ENCODE measurements around the gene ADH4.
A peak's percentile ranks its signal among the peaks of the same experiment; 100 is the strongest.
"Not testable (repeated sequence)": the region's sequence is repeated elsewhere in the genome, so short reads cannot be mapped to it uniquely, and the experiment has no call there.

The ADH4 gene

DNA sequence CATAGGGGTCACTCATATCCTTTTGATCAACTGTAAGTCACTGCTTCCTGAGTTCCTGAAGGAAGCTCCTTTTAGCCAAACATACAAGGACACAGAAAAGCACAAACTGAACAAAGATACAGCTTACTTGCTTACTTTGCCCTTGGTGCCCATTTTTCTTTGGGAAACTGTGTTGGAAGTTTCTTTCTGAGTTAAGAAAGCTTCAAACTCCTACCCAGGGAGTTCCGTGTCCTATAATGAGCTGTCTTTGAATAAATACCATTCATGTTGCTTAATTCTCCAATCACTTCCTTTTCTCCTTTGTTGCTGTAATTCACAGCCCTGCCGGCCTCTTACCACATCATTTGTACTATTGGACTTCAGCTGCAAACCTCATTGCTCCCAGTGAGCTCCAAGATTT lies at the start of gene ADH4:
Gene ADH4, minus strand, starts transcription at position 228 of the 400 bp plus-strand sequence. Its CDS starts 75 bp downstream, at position 153.
- DNase-seq (ENCODE audit: low read depth): no peak

DNA sequence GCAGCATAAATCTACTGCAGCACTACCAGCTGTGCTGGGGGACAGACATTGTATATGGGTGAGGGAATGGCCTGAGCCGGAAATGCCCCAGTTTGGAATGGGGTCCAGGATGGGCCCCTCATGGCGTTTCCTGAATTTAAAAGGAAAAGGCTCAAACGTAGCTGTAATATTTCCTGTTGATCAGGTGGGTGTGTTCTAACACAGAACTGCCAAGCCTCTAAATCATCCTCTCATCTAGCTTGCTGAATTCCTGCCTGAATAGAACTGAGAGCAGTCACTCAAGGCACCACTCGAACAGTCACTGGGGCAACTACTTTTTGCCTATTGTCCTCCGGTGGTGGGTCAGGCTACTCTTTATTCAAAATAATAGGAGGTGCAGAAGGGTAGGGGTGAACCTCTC lies 46.2 kb upstream of the ADH4 start:
- DNase-seq (ENCODE audit: low read depth): no peak

DNA sequence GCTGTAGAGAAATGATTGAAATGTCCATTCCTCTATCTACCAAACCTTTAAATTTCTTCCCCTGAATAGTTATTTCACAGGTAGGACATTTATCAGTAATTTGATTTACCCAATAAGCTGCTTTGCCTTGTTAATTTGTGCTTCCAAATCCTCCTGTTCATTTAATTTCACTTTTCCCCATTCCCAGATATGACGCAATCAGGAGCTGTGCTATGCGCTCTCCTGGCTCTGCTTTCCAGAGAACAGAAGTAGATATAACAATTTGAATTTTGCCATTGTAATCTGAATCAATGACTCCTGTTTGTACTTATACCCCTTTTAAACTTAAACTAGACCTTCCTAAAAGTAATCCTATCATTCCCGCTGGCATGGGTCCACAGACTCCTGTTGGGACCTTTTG lies 45.8 kb upstream of the ADH4 start:
- not testable (repeated sequence) for DNase-seq (ENCODE audit: low read depth)

DNA sequence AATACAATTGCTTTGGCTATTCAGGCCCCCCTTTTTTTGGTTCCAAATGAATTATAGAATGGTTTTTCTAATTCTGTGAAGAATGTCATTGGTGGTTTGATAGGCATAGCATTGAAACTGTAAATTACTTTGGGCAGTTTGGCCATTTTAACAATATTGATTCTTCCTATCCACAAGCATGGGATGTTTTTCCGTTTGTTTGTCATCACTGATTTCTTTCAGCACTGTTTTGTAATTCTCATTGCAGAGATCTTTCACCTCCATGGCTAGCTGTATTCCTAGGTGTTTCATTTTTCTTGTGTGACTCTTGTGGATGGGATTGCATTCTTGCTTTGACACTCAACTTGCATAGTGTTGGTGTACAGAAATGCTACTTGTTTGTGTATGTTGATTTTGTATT lies 41.9 kb upstream of the ADH4 start:
- DNase-seq (ENCODE audit: low read depth): no peak

DNA sequence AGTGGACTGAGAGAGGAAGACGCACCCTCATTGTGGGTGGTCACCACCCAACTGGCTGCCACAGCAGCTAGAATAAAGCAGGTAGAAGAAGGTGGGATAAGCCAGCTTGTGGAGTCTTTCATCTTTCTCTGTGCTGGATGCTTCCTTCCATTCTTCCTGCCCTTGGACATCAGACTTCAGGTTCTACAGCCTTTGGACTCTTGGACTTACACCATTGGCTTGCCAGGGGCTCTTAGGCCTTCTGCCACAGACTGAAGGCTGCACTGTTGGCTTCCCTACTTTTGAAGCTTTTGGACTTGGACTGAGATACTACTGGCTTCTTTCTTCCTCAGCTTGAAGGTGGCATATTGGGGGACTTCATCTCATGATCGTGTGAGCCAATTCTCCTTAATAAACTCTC lies 41.5 kb upstream of the ADH4 start:
- DNase-seq (ENCODE audit: low read depth): no peak

DNA sequence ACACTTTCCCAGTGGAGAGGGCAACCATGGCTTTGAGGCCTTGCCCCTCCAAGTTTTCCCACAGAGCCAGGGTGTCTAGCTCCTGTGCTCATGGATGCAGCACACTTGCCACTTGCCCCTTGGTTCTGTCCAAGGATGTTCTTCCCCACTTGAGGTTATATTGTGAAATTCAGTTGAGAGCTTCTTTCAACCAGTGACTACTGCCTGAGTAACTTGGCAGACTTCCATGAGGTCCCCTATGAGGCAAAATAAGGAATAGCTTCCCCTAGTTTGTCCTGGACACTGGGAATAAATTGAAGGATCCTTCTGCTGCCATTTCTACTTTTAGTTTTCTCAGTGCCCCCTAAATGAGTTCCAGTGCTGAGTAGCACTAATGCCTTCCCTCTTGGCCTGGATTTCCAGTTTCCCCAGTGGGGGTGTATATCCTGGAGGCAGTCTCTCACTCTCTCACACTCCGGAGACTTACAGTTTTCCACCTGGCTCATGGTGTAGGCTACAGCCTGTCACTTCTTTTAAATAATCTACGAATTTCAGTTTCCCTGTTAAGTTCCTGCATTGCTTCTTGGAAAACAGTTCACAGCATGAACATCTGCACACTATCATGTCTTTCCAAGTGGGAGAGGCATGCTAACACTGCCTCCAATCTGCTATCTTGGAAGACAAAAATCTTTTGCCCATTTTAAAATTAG lies 36.4 kb upstream of the ADH4 start:
- DNase-seq (ENCODE audit: low read depth): peak; percentile 67

DNA sequence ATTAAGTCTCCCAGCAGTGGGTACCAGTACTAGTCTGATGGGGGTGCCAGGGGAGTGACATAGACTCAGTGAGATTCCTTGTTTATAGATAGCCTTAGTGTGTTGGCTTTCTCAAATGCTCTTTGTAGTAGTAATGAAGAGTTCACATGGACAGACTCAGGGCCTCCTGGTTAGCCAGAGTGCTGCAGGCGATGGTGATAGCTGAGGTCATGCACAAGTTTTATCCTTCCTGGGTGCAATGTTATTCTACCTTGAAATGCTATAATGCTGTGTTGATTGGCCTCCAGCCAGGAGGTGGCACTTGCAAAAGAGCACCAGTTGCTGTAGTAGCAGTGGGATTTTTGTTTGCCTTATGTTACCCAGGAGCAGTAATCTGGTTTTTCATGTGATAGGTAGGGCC lies 35.5 kb upstream of the ADH4 start:
- no peak for DNase-seq (ENCODE audit: low read depth)

DNA sequence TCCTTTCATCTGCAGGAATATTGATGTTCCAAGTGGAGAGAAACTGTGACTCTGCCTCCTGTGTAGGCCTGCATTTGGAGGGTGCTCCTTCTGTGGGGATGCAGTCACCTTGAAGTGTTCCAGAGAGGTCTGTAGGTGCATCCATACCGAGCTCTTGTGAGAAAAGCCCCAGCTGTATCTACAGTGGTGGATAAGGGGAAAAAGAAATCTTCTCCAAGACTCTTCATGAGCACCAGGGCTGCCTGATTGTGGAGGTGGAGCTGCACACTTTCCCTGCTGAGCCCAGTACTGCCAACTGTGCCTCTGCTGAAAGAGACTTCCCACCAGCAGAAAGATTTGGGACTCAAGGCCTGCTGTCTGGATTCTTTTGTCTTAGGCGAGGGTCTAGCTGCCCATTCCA lies 35.1 kb upstream of the ADH4 start:
- no peak for DNase-seq (ENCODE audit: low read depth)

DNA sequence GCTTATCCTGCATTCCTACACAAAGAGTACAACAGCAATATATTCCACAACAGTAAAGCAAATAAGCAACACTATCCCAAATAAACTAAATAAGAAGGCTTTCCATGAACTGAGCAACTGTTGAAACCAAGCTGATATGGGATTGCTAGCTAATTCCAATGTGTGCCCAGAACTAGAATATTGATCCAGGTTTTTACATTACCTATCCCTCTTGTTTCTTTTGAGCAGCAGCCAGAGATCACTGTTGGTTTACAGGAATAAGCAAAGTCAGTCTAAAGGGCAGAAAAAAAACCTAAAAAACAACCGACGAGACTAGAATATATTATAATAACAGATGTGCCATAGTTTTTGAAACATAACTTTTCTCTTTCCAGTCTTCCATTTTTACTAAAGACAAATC lies 22.4 kb upstream of the ADH4 start:
- DNase-seq (ENCODE audit: low read depth): no peak

DNA sequence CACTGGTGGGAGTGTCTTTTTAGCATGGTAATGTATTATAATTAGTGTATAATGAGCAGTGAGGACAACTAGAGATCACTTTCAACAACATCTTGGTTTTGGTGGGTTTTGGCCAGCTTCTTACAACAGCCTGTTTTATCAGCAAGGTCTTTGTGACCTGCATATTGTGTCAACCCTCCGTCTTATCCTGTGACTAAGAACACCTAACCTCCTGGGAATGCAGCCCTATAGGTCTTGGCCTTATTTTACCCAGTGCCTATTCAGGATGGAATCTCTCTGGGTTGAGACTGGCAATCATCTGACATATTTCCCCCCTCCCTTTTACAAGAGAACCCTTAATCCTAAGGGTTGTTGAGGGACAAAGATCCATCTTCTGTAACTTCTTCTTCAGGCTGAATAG lies 21.9 kb upstream of the ADH4 start:
- DNase-seq (ENCODE audit: low read depth): no peak

DNA sequence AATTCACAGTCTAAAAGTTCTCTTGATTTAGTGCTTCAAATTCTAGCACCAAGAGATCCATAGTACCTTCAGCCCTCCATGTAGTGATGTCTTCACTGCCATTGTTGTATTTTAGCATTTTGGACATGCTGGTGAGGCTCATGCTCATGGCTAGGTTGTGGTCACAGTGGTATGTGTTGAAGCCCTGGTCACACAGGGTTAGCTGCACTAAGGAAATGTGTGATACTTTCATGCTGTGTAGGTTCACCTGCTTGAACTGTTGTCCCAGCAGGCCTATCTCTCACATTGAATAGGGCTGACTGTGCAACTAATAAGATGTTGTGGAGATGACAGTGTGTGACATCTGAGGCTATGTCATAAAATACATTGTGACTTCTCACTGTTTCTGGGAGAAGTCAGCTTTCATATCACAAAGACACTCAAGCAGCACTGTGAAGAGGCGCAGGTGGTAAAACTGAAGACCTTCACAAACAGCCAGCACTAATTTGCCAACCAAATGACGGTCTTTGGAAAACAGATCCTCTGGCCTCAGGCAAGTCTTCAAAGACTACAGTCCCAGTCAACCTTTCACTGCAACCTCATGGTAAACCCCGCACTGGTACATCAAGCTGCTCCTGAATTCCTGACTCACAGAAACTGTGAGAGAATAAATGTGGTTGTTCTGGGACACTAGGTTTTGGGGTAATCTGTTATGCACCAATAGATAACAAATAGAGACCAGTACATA lies 17.4 kb upstream of the ADH4 start:
- no peak for DNase-seq (ENCODE audit: low read depth)

DNA sequence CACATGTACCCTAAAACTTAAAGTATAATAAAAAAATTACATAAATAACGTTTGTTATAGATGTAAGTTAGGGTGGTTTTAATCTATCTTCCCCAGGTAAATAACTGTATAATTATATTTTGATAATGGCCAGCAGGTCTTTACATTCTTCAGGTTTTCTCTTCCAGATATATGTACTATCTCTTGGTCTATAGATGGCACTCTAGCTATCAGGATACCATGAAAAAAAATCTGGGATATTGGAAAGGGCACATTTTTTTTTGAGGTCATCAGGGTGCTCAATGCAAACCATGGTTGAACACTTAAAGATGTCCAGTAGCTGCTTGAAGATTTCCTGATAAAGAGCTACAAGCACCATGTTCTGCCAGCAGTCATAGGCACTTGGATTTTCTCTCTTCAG lies 15.6 kb upstream of the ADH4 start:
- DNase-seq (ENCODE audit: low read depth): no peak

DNA sequence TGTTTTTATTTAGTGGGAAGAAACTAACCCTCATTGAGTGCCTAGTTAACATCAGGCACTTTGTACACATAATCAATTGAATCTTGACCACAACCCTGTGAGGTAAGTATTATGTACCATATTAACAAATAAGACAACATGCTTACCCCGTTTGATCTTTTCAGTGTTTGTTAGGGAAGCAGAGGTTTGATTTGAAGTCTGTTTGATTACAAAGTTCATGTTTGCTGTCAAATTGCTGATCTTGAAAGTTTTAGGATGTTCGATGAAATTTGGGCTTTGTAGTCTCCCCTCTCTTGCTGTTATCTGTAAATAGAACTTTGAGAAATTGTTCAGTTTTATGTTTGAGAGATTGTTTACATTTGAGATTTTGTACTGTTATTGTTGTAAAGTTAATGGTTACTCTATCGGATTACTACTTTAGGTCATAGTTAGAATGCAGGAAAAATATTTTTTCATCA lies 13.4 kb upstream of the ADH4 start:
- DNase-seq (ENCODE audit: low read depth): no peak

DNA sequence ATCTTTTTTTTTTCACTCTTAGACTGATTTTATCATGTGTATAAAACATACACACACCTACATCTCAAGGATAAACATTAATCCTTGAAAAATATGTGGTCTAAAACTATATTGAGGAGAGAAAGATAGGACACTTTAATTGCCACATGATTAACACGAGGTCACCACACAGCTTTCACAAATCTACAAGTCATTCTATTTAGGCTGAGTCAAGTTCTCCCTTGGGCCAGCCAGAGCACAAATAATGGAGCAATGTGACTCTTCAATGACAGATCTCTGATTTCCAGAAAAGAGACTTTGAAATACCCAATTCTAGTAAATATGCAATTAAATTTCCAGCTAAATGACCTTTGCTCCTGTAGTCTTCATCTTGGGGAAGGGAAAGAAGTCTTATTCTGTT lies 12.9 kb upstream of the ADH4 start:
- no peak for DNase-seq (ENCODE audit: low read depth)

DNA sequence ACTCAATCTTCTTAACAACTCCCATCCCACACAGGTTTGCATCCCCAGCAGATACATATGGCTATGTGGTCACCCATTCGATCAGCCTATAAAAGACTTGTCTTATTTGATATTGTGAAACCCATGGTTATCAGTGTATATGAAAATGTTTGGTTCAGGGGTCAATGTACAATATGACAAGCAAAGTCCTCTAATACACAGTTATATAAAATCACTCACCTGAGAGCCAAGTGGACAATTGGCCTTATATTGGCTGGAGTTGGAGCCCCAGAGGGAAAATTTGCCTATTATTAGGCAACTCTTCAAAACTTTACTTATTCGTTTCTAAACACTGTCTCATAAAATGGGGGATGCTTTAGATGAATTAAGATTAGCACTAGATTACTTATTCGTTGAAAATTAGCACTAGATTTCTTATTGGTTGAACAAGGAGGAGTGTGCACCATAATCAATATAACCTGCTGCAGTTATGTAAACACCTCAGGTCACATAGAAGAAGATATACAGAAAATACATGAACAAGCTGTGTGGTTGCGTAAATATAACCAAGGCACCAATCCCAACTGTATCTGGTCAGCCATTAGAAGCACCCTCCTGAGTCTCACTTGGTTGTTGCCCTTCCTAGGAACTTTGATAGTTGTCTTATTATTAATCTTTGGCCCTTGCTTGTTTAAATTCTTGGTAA lies 10.7 kb upstream of the ADH4 start:
- no peak for DNase-seq (ENCODE audit: low read depth)

DNA sequence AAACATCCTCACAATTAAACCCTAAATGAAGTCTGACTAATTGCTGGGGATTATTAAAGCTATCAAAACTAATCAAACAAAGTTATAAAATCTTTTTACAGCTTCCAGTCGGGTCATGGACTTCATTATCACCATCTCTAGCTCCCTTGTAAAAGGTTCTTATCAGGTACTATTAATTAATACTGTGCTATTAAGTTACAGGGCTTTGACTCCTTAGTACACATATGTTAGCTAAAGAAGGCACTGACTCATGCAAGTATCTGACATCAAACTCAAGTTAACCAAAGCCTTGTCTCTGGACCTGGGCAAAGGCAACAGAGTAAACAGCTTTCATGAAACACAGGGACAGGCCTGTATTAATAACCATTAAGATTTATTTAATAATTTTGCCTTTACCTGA lies 7.9 kb upstream of the ADH4 start:
- no peak for DNase-seq (ENCODE audit: low read depth)

DNA sequence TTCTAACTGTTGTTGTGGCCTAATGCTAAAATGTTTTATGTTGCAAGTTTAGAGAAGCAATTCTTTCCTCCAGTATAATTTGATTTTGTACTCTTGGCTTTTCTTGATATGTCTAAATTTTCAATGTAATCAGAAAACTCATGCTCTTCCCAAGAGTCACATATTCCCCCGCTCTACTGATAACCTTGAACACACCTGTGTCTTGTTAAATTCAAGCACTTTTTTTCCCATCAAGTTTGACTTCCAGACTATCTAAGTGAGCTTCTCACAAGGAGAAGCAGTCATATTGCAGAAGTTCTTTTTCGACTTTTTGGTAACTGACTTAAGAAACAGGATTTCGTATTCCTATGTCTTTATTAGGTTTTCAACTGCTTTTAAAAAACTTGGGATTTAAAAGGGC lies 7.4 kb upstream of the ADH4 start:
- DNase-seq (ENCODE audit: low read depth): no peak

DNA sequence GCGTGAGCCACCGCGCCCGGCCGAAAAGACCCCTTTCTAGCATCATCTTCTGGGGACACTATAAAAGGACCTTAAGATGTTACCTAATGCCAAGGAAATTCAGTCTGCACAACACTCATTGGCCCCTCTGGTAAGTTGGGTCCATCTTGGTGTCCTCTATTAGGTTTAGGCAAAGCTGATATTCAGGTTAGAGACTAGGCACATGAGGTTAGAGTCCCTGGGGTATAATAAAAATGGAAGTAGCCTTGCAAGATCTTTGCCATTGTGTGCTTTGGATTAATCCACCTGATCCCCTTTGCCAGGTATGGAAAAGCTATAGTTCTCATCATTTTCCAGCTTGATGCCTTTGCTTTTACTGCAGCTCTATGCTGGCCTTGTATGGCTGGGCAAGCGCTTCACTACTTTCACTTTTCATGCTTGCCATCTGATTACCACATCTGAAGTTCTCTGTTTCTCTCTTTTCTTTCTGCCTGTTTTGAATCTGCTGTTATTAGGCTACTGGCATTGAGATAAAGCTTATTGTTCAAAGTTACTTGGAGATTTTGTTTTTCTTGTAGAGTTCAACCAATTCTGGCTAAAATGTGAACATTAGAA lies 5.4 kb upstream of the ADH4 start:
- DNase-seq (ENCODE audit: low read depth): no peak

DNA sequence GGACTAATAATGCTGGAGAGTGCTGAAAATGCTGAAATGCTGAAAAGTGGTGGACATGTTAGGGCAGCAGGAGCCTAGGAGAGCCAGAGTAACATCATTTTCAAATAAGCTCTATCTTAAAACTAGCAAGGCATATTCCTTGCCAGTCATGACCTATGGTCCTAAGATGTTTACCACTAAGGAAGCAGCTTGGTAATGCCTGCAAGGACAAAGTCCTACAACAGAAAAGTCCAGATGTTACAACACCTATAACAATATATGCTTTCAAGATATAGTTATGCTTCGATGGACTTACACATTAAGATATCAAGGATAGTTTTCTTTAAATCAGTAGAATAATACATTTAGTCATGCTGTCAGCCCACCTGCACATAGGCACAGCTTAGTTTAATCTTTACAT lies 4.5 kb upstream of the ADH4 start:
- DNase-seq (ENCODE audit: low read depth): no peak

DNA sequence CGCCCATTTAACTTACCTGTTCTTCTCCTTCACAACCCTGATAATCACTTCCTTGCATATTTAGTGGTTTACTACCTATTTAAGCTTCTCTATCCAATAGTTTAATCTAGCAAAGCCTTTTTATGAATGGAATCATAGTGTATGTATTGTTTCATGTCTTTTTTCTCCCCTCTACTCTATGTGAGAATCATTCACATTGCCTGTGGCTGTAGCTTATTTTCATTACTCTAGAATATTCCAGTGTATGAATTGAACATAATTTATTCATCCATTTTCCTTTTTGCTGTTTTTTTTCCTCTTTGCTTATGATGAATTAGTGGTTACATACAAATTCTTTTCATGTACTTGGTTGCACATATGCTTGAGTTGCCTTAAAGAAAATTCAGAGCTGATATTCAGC lies 490 bp upstream of the ADH4 start:
- no peak for DNase-seq (ENCODE audit: low read depth)

DNA sequence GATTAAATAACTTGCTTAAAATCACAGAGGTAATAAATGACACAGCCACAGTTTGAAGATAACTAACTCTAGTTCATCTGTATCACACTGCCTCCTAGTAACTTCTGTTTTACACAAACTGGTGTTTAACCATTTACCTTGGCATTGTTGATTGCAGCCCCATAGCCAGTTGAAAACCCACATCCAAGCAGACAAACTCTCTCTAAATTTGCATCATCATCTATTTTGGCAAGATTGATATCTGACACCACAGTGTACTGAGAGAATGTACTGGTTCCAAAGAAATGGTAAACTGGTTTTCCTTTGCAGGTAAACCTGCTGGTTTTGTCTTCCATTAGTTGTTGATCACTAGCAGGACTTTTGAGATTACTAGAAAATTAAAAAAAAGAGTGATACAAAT lies 7.8 kb downstream of the ADH4 start:
- DNase-seq (ENCODE audit: low read depth): no peak

DNA sequence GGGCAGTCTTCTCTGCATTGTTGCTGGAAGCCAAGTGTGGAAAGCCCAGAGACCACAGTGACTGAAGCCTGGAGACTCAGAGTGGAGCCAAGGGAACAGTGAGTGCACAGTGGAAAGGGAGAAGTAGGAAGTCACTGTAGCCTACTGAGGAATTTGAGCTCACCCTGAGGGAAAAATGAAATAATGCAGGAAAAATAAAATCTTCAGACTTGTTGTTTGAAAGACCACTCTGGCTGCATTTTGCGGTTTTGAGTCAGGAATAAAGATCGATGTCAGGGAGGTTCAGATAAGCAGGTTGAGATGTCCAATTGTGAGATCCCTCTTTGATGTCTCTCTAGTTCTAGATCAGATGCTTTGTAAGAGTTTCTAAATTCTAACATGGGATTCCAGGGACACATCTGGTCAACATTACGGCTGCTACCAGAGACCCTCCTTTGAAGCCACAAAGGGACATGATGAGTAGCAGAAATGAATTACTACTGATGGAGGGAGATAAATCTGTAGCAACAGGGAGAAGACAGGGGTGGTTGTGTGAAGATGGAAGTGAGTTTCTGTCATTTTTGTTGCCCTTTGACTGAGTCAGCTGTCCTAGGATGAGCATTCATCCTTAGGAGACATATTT lies 8.4 kb downstream of the ADH4 start:
- DNase-seq (ENCODE audit: low read depth): no peak
